HepG2 (cell line): ENCODE results near the gene NPBWR2. TPM values are rescaled to one million over a fixed set of nuclear protein-coding genes. Genes with fewer than 3 reads are reported as not detected.

Experiments
- IKZF4 ChIP-seq: sonication (generic); formaldehyde crosslinking; IDR thresholded peaks from 2 replicates; pipeline ENCODE4 v1.5.1; 2020; ENCODE audit warnings: borderline replicate concordance, mild to moderate bottlenecking, low read depth, missing genetic modification reagents; ENCODE audit errors: not compliant biosample characterization
- PHF8 ChIP-seq: sonication (generic); formaldehyde crosslinking; IDR thresholded peaks from 2 replicates; pipeline ENCODE4 v1.5.0; 2020; ENCODE audit warnings: missing genetic modification reagents
- PRMT3 ChIP-seq: sonication (generic); formaldehyde crosslinking; IDR thresholded peaks from 2 replicates; pipeline ENCODE4 v1.8.1; 2022; ENCODE audit warnings: low read depth, mild to moderate bottlenecking, moderate library complexity, missing genetic modification reagents, borderline replicate concordance
- THAP11 ChIP-seq: IDR thresholded peaks from 2 replicates; pipeline ENCODE4 v1.6.1; 2016; ENCODE audit warnings: missing biosample characterization, missing genetic modification reagents
- TRIM24 ChIP-seq: sonication (generic); formaldehyde crosslinking; IDR thresholded peaks from 2 replicates; pipeline ENCODE4 v1.8.0; 2022; ENCODE audit warnings: mild to moderate bottlenecking, missing genetic modification reagents
- TSC22D2 ChIP-seq: sonication (generic); formaldehyde crosslinking; IDR thresholded peaks from 2 replicates; pipeline ENCODE4 v1.5.1; 2020; ENCODE audit warnings: missing genetic modification reagents, mild to moderate bottlenecking, borderline replicate concordance
- ZBTB7A ChIP-seq: sonication (generic); formaldehyde crosslinking; IDR thresholded peaks from 2 replicates; pipeline ENCODE4 v1.8.0; 2022; ENCODE audit warnings: mild to moderate bottlenecking, missing genetic modification reagents
- ZFP36L2 ChIP-seq: sonication (generic); formaldehyde crosslinking; IDR thresholded peaks from 2 replicates; pipeline ENCODE4 v1.4.0; 2020; ENCODE audit warnings: missing genetic modification reagents
- ZKSCAN1 ChIP-seq: fragments of 150-350 bp; IDR thresholded peaks from 2 replicates; pipeline ENCODE4 v1.6.1; 2014; ENCODE audit warnings: low read length
- ZNF263 ChIP-seq: sonication (generic); formaldehyde crosslinking; IDR thresholded peaks from 2 replicates; pipeline ENCODE4 v1.4.0; 2020; ENCODE audit warnings: missing genetic modification reagents
- ZNF3 ChIP-seq: IDR thresholded peaks from 2 replicates; pipeline ENCODE4 v1.7.0; 2017; ENCODE audit warnings: inconsistent platforms
- polyA plus RNA-seq, 8 experiments: library from polyadenylated mRNA; depleted of rRNA in 3 of 8; stranded (reverse) in 7 of 8; unstranded in 1 of 8; fragments of >200 nt; fragmentation: Illumina TruSeq in 4 of 8; extraction: Trizol in 4 of 8; gene quantifications; 2 replicates each; pipeline versions ENCODE4 v1.2.1 to v1.2.3, GENCODE V29; 2011 to 2016; ENCODE audit warnings: low read depth in 4 of 8, missing spikeins in 1 of 8, mixed read lengths in 1 of 8; ENCODE audit not compliant: insufficient read depth in 1 of 8
- total RNA-seq, 5 experiments: library from RNA; depleted of rRNA; stranded (reverse); fragments of >200 nt; fragmentation: Illumina TruSeq; extraction: Trizol; gene quantifications; 2 replicates each; pipeline ENCODE4 v1.2.3, GENCODE V29; 2016; ENCODE audit warnings: low read depth in 1 of 5
- TF ChIP-seq, protein P1 (sequence below): sonication (generic); formaldehyde crosslinking; IDR thresholded peaks from 2 replicates; pipeline ENCODE4 v1.5.1; 2020; ENCODE audit warnings: mild to moderate bottlenecking, missing genetic modification reagents, moderate library complexity
- TF ChIP-seq, protein P2 (sequence below): sonication (generic); formaldehyde crosslinking; IDR thresholded peaks from 2 replicates; pipeline ENCODE4 v1.8.1; 2023; ENCODE audit warnings: mild to moderate bottlenecking, missing genetic modification reagents
- TF ChIP-seq, protein P3 (sequence below): sonication (generic); formaldehyde crosslinking; IDR thresholded peaks from 2 replicates; pipeline ENCODE4 v1.5.0; 2020; ENCODE audit warnings: mild to moderate bottlenecking, missing genetic modification reagents
- TF ChIP-seq, protein P4 (sequence below): sonication (generic); formaldehyde crosslinking; IDR thresholded peaks from 2 replicates; pipeline ENCODE4 v1.4.0; 2020; ENCODE audit warnings: missing genetic modification reagents

Gene NPBWR2
- total and polyA plus RNA-seq, 2 of the 13 experiments (the other 11 are each of a cell fraction or from before 2014, with no cell fraction given) = not detected

DNA sequence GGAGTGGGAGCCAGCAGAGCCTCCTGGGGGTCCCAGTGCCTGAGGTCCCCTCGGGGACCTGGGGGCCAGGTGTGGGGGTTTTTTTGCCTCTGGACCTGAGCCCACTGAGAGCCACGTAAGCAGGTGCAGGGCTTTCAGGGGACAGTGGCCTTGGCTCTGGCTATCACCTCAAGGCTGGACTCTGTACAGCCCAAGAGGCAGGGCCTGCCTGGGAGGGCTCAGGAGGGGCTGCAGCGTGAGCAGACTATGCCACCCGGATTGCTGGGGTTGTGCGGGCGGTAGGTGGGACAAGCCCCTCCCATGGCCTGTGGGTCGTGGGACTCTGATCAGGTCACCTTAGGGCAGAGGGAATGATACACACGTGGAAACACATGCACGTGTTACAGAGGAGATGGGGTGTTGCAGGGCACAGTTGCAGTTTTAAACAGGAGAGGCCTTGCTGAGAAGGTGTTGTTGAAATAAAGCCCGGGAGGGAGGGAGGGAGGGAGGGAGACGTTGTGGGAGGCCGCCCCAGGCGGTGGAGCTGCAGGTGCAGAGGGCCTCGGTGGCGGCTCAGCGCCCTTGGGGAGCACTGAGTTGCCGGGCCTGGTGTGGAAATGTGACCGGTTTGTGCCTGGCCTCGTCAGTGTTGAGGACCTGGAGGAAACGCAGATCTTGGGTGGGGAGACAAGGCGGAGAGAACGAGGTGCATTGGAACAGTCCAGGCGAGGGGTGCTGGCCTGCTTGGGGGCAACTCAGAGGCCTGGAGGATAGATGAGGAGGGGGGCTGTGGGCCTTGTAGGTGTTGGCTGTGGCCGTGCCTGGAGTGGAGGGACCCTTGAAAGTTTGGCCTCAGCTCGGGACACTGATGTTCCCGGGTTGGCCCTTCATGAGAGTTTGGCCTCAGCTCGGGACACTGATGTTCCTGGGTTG, 42.0 kb downstream of the NPBWR2 start (continued):
- TF ChIP-seq, protein P1, sequence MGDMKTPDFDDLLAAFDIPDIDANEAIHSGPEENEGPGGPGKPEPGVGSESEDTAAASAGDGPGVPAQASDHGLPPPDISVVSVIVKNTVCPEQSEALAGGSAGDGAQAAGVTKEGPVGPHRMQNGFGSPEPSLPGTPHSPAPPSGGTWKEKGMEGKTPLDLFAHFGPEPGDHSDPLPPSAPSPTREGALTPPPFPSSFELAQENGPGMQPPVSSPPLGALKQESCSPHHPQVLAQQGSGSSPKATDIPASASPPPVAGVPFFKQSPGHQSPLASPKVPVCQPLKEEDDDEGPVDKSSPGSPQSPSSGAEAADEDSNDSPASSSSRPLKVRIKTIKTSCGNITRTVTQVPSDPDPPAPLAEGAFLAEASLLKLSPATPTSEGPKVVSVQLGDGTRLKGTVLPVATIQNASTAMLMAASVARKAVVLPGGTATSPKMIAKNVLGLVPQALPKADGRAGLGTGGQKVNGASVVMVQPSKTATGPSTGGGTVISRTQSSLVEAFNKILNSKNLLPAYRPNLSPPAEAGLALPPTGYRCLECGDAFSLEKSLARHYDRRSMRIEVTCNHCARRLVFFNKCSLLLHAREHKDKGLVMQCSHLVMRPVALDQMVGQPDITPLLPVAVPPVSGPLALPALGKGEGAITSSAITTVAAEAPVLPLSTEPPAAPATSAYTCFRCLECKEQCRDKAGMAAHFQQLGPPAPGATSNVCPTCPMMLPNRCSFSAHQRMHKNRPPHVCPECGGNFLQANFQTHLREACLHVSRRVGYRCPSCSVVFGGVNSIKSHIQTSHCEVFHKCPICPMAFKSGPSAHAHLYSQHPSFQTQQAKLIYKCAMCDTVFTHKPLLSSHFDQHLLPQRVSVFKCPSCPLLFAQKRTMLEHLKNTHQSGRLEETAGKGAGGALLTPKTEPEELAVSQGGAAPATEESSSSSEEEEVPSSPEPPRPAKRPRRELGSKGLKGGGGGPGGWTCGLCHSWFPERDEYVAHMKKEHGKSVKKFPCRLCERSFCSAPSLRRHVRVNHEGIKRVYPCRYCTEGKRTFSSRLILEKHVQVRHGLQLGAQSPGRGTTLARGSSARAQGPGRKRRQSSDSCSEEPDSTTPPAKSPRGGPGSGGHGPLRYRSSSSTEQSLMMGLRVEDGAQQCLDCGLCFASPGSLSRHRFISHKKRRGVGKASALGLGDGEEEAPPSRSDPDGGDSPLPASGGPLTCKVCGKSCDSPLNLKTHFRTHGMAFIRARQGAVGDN (CRISPR knock-in tag) = peak; percentile 91
- TF ChIP-seq ZNF263 (CRISPR knock-in tag) (peak; percentile 92), THAP11 (CRISPR knock-in tag) (peak; percentile 63; the same call in 1 of the 2 replicates), PHF8 (CRISPR knock-in tag) (peak; percentile 33; the same call in 1 of the 2 replicates), TRIM24 (CRISPR knock-in tag) (peak; percentile 53; the same call in 1 of the 2 replicates), ZKSCAN1 (no peak), PRMT3 (no peak), ZFP36L2 (CRISPR knock-in tag) (no peak), ZBTB7A (CRISPR knock-in tag) (peak; percentile 98), TSC22D2 (CRISPR knock-in tag) (peak; percentile 60; the same call in 1 of the 2 replicates), ZNF3 (no peak), IKZF4 (CRISPR knock-in tag) (peak; percentile 74)
- TF ChIP-seq, protein P2, sequence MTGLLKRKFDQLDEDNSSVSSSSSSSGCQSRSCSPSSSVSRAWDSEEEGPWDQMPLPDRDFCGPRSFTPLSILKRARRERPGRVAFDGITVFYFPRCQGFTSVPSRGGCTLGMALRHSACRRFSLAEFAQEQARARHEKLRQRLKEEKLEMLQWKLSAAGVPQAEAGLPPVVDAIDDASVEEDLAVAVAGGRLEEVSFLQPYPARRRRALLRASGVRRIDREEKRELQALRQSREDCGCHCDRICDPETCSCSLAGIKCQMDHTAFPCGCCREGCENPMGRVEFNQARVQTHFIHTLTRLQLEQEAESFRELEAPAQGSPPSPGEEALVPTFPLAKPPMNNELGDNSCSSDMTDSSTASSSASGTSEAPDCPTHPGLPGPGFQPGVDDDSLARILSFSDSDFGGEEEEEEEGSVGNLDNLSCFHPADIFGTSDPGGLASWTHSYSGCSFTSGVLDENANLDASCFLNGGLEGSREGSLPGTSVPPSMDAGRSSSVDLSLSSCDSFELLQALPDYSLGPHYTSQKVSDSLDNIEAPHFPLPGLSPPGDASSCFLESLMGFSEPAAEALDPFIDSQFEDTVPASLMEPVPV (CRISPR knock-in tag) = peak; percentile 66
- TF ChIP-seq, protein P3, sequence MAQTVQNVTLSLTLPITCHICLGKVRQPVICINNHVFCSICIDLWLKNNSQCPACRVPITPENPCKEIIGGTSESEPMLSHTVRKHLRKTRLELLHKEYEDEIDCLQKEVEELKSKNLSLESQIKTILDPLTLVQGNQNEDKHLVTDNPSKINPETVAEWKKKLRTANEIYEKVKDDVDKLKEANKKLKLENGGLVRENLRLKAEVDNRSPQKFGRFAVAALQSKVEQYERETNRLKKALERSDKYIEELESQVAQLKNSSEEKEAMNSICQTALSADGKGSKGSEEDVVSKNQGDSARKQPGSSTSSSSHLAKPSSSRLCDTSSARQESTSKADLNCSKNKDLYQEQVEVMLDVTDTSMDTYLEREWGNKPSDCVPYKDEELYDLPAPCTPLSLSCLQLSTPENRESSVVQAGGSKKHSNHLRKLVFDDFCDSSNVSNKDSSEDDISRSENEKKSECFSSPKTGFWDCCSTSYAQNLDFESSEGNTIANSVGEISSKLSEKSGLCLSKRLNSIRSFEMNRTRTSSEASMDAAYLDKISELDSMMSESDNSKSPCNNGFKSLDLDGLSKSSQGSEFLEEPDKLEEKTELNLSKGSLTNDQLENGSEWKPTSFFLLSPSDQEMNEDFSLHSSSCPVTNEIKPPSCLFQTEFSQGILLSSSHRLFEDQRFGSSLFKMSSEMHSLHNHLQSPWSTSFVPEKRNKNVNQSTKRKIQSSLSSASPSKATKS (CRISPR knock-in tag) = no peak
- TF ChIP-seq, protein P4, sequence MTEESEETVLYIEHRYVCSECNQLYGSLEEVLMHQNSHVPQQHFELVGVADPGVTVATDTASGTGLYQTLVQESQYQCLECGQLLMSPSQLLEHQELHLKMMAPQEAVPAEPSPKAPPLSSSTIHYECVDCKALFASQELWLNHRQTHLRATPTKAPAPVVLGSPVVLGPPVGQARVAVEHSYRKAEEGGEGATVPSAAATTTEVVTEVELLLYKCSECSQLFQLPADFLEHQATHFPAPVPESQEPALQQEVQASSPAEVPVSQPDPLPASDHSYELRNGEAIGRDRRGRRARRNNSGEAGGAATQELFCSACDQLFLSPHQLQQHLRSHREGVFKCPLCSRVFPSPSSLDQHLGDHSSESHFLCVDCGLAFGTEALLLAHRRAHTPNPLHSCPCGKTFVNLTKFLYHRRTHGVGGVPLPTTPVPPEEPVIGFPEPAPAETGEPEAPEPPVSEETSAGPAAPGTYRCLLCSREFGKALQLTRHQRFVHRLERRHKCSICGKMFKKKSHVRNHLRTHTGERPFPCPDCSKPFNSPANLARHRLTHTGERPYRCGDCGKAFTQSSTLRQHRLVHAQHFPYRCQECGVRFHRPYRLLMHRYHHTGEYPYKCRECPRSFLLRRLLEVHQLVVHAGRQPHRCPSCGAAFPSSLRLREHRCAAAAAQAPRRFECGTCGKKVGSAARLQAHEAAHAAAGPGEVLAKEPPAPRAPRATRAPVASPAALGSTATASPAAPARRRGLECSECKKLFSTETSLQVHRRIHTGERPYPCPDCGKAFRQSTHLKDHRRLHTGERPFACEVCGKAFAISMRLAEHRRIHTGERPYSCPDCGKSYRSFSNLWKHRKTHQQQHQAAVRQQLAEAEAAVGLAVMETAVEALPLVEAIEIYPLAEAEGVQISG (CRISPR knock-in tag) = peak; percentile 60
